H9 (cell line): ENCODE results near the gene TRPM2. TPM values are rescaled to one million over a fixed set of nuclear protein-coding genes. Genes with fewer than 3 reads are reported as not detected.

Experiments
- DNase-seq: peaks from one replicate; pipeline ENCODE4 v3.0.0-alpha.2; 2017
- H2AFZ ChIP-seq: one replicate; pipeline ENCODE4 v1.6.1; 2013; ENCODE audit warnings: mild to moderate bottlenecking, low read length, control low read depth, moderate library complexity
- H2AK5ac ChIP-seq: 2 replicates; pipeline ENCODE4 v1.6.1; 2013; ENCODE audit warnings: low read length, control low read depth, mixed read lengths; ENCODE audit not compliant: insufficient read length
- H2BK120ac ChIP-seq: one replicate; pipeline ENCODE4 v1.6.1; 2013; ENCODE audit warnings: low read depth, mild to moderate bottlenecking, low read length, control low read depth, inconsistent platforms; ENCODE audit not compliant: poor library complexity, severe bottlenecking
- H2BK12ac ChIP-seq: 2 replicates; pipeline ENCODE4 v1.6.1; 2013; ENCODE audit warnings: low read length, control low read depth, mixed read lengths, low read depth; ENCODE audit not compliant: insufficient read length
- H2BK15ac ChIP-seq: 2 replicates; pipeline ENCODE4 v1.6.1; 2013; ENCODE audit warnings: low read depth, low read length, control low read depth
- H2BK20ac ChIP-seq: one replicate; pipeline ENCODE4 v1.6.1; 2013; ENCODE audit warnings: low read depth, mild to moderate bottlenecking, low read length, control low read depth, inconsistent platforms; ENCODE audit not compliant: poor library complexity, severe bottlenecking
- H2BK5ac ChIP-seq: 2 replicates; pipeline ENCODE4 v1.6.1; 2013; ENCODE audit warnings: low read length, control low read depth, mixed read lengths; ENCODE audit not compliant: insufficient read length
- H3K14ac ChIP-seq: 2 replicates; pipeline ENCODE4 v1.6.1; 2013; ENCODE audit warnings: low read length, control low read depth; ENCODE audit not compliant: insufficient read depth
- H3K18ac ChIP-seq: 2 replicates; pipeline ENCODE4 v1.6.1; 2013; ENCODE audit warnings: low read depth, mild to moderate bottlenecking, mixed read lengths, low read length, control low read depth; ENCODE audit not compliant: insufficient read length
- H3K23ac ChIP-seq: 2 replicates; pipeline ENCODE4 v1.6.1; 2013; ENCODE audit warnings: low read length, control low read depth, mixed read lengths, low read depth; ENCODE audit not compliant: insufficient read length
- H3K23me2 ChIP-seq: 2 replicates; pipeline ENCODE4 v1.6.1; 2013; ENCODE audit warnings: low read depth, mild to moderate bottlenecking, mixed read lengths, low read length, control low read depth; ENCODE audit not compliant: insufficient read length, poor library complexity, severe bottlenecking
- H3K27ac ChIP-seq: 2 replicates; pipeline ENCODE4 v1.5.1; 2013; ENCODE audit warnings: low read length, control low read depth, mixed read lengths, low read depth; ENCODE audit not compliant: insufficient read length
- H3K27me3 ChIP-seq: 2 replicates; pipeline ENCODE4 v1.6.1; 2013; ENCODE audit warnings: low read length, control low read depth, inconsistent platforms; ENCODE audit not compliant: insufficient read depth
- H3K4ac ChIP-seq: 2 replicates; pipeline ENCODE4 v1.6.1; 2013; ENCODE audit warnings: low read depth, mild to moderate bottlenecking, control low read depth, inconsistent platforms, low read length, moderate library complexity
- H3K4me1 ChIP-seq: 2 replicates; pipeline ENCODE4 v1.6.1; 2013; ENCODE audit warnings: low read length, control low read depth, inconsistent platforms; ENCODE audit not compliant: insufficient read depth
- H3K4me2 ChIP-seq: 2 replicates; pipeline ENCODE4 v1.6.1; 2013; ENCODE audit warnings: low read length, control low read depth, mixed read lengths; ENCODE audit not compliant: insufficient read length, insufficient read depth
- H3K56ac ChIP-seq: 2 replicates; pipeline ENCODE4 v1.6.1; 2013; ENCODE audit warnings: low read depth, mild to moderate bottlenecking, mixed read lengths, low read length, control low read depth; ENCODE audit not compliant: insufficient read length
- H3K79me1 ChIP-seq: 2 replicates; pipeline ENCODE4 v1.6.1; 2013; ENCODE audit warnings: low read depth, mild to moderate bottlenecking, moderate library complexity, low read length, control low read depth, inconsistent platforms; ENCODE audit not compliant: insufficient read depth, poor library complexity, severe bottlenecking
- H3K79me2 ChIP-seq: 2 replicates; pipeline ENCODE4 v1.6.1; 2013; ENCODE audit warnings: low read length, control low read depth, inconsistent platforms; ENCODE audit not compliant: insufficient read depth
- H3K9ac ChIP-seq: 2 replicates; pipeline ENCODE4 v1.6.1; 2013; ENCODE audit warnings: low read length, control low read depth, mixed read lengths; ENCODE audit not compliant: insufficient read length; ENCODE audit errors: extremely low read depth
- H3K9me3 ChIP-seq: one replicate; pipeline ENCODE4 v1.6.1; 2013; ENCODE audit warnings: low read depth, low read length, inconsistent platforms; ENCODE audit not compliant: control insufficient read depth
- H3T11ph ChIP-seq: one replicate; pipeline ENCODE4 v1.6.1; 2013; ENCODE audit warnings: mild to moderate bottlenecking, low read length, control low read depth, inconsistent platforms
- H4K20me1 ChIP-seq: one replicate; pipeline ENCODE4 v1.6.1; 2013; ENCODE audit not compliant: control insufficient read depth, insufficient read length, insufficient read depth
- H4K5ac ChIP-seq: 2 replicates; pipeline ENCODE4 v1.6.1; 2013; ENCODE audit warnings: low read depth, mild to moderate bottlenecking, mixed read lengths, low read length, control low read depth; ENCODE audit not compliant: insufficient read length
- H4K8ac ChIP-seq: replicated peaks from 2 replicates; pipeline ENCODE4 v1.6.1; 2013; ENCODE audit warnings: low read length, control low read depth, mixed read lengths, low read depth; ENCODE audit not compliant: insufficient read length
- H4K91ac ChIP-seq: 2 replicates; pipeline ENCODE4 v1.6.1; 2013; ENCODE audit warnings: low read depth, mild to moderate bottlenecking, moderate library complexity, mixed read lengths, low read length, control low read depth; ENCODE audit not compliant: insufficient read length
- H3K27ac Mint-ChIP-seq, 3 experiments: 2 replicates in 2 of 3; 3 replicates in 1 of 3; pipeline ENCODE4 v1.8.0; 2020 to 2021; ENCODE audit warnings: mixed read lengths in 3 of 3, mild to moderate bottlenecking in 1 of 3, moderate library complexity in 1 of 3
- H3K27me3 Mint-ChIP-seq: 2 replicates; pipeline ENCODE4 v1.8.0; 2021; ENCODE audit warnings: low read depth, mild to moderate bottlenecking, moderate library complexity, mixed read lengths
- H3K36me3 Mint-ChIP-seq, 3 experiments: 2 replicates in 2 of 3; 3 replicates in 1 of 3; pipeline ENCODE4 v1.8.0; 2020 to 2021; ENCODE audit warnings: low read depth in 3 of 3, mixed read lengths in 3 of 3; ENCODE audit not compliant: insufficient read depth in 1 of 3
- H3K4me1 Mint-ChIP-seq, 2 experiments: 2 replicates each; pipeline ENCODE4 v1.8.0; 2020; ENCODE audit warnings: mixed read lengths in 2 of 2
- H3K4me3 Mint-ChIP-seq, 2 experiments: 2 replicates in 1 of 2; 3 replicates in 1 of 2; pipeline ENCODE4 v1.8.0; 2020 to 2021; ENCODE audit warnings: mild to moderate bottlenecking in 2 of 2, mixed read lengths in 2 of 2, moderate library complexity in 1 of 2
- H3K9me3 Mint-ChIP-seq, 2 experiments: 2 replicates in 1 of 2; 3 replicates in 1 of 2; pipeline ENCODE4 v1.8.0; 2020; ENCODE audit warnings: mild to moderate bottlenecking in 2 of 2, mixed read lengths in 2 of 2, moderate library complexity in 1 of 2
- WGBS: extraction: QIAGEN DNeasy Blood & Tissue Kit; methylation state at CpG from one replicate; pipeline ENCODE4 v1.1.7; 2013; ENCODE audit warnings: missing lambda C conversion rate, low lambda C conversion rate, mixed read lengths; ENCODE audit not compliant: insufficient read length; ENCODE audit errors: extremely low coverage; 5-methylcytosine and 5-hydroxymethylcytosine counted together
- total RNA-seq: library from RNA; stranded (reverse); gene quantifications from 2 replicates; pipeline ENCODE4 v1.2.1, GENCODE V29; 2021
- TF ChIP-seq, protein P1 (sequence below): fragments of 200-600 bp; sonication (generic); conservative IDR thresholded peaks from 3 replicates; pipeline ENCODE4 v1.8.0; 2021; ENCODE audit warnings: antibody characterized with exemption, mild to moderate bottlenecking

The TRPM2 gene
- total RNA-seq, 1 experiment from 2014 or later, result 0.68 TPM

DNA sequence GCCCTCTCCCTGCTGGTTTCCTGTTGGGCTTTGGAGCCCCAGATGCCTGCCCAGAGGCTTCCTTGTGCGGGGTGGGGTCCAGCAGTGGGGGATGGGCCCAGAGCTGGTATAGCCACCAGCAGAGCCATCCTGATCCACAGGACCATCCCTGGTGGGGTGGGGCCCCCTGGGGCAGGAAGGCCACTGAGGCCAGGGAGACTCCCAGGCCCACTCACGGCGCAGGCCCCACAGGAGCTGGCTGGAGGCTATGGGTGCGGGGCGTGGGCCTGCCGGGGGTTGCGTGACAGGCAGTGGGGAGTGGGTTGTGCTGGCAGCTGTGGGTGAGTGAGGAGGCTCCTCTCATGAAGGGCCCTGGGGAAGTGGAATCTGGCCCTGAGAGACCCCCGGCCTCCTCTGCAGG, 107.6 kb downstream of the TRPM2 start:
- Histone ChIP-seq H3K79me2 (no peaks in the 10 kb centered on the region), H4K20me1 (no peaks in the 10 kb centered on the region), H2BK12ac (no peak overlapping the region), H2BK5ac (no peak overlapping the region), H3K23ac (no peak overlapping the region), H2AK5ac (no peak overlapping the region), H4K8ac (no peak overlapping the region), H3T11ph (no peak overlapping the region), H3K27me3 (no peaks in the 10 kb centered on the region), H3K4ac (no peak overlapping the region), H3K56ac (no peak overlapping the region), H3K18ac (no peak overlapping the region), H4K91ac (no peak overlapping the region), H3K9me3 (no peaks in the 10 kb centered on the region), H2AFZ (no peak overlapping the region), H3K14ac (no peak overlapping the region), H2BK20ac (no peak overlapping the region), H3K4me2 (no peak overlapping the region), H2BK120ac (no peak overlapping the region), H3K23me2 (peaks cover 2% of the 10 kb centered on the region), H2BK15ac (no peak overlapping the region), H3K27ac (no peak overlapping the region), H4K5ac (no peak overlapping the region), H3K9ac (no peak overlapping the region), H3K79me1 (no peaks in the 10 kb centered on the region), H3K4me1 (no peaks in the 10 kb centered on the region)
- Mint-ChIP-seq H3K9me3 (no peaks in the 10 kb centered on the region; a peak in 1 of 5 replicates), H3K36me3 (peaks cover 0 to 2% (median 0%) of the 10 kb centered on the region in 3 experiments; a peak in 1 of 7 replicates), H3K4me1 (peaks cover 0 to 8% of the 10 kb centered on the region in 2 experiments; a peak in 3 of 4 replicates), H3K27ac (no peak overlapping the region), H3K27me3 (peaks cover 3% of the 10 kb centered on the region; the same call in 1 of the 2 replicates), H3K4me3 (no peak overlapping the region)
- WGBS, result no CpG with 5 or more reads among the region's 8 CpGs
- TF ChIP-seq, protein P1, sequence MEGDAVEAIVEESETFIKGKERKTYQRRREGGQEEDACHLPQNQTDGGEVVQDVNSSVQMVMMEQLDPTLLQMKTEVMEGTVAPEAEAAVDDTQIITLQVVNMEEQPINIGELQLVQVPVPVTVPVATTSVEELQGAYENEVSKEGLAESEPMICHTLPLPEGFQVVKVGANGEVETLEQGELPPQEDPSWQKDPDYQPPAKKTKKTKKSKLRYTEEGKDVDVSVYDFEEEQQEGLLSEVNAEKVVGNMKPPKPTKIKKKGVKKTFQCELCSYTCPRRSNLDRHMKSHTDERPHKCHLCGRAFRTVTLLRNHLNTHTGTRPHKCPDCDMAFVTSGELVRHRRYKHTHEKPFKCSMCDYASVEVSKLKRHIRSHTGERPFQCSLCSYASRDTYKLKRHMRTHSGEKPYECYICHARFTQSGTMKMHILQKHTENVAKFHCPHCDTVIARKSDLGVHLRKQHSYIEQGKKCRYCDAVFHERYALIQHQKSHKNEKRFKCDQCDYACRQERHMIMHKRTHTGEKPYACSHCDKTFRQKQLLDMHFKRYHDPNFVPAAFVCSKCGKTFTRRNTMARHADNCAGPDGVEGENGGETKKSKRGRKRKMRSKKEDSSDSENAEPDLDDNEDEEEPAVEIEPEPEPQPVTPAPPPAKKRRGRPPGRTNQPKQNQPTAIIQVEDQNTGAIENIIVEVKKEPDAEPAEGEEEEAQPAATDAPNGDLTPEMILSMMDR, result no peak
- no peak for DNase-seq
